Stimulated activated naive CD4-positive, alpha-beta T cell treated with Interleukin-2 at 50 U/mL for 16 hours (primary cell): Measurements from ENCODE around the gene REEP1.
"Not testable (repeated sequence)": the region's sequence is repeated elsewhere in the genome, so short reads cannot be mapped to it uniquely, and the experiment has no call there.

Experiments
- DNase-seq: peaks from one replicate; lab custom pipeline; 2025; lab: John Stamatoyannopoulos, UW

The REEP1 gene

GRCh38 chr2:86243950-86244733, 93.3 kb downstream of the REEP1 start:
- DNase-seq = no peak

GRCh38 chr2:86243272-86243671, 94.2 kb downstream of the REEP1 start:
- no peak for DNase-seq

DNA sequence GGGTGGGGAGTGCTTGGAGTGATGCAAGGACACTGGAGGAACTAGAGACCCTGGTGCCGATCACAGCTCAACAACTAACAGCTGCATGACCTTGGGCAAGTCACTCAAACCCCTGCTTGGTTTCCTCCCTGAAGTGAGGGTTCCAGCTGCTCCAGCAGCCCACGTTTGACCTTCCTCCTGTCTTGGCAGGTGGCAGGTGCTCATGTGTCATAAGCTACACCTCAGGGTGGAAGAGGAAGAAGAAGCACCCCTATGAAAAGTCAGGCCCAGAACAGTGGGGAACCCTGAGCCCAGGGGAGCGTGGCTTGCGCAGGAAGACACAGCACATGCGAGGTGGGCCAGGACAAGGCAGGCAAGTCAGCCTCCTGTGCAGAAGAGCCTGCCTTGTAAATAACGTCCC, 95.8 kb downstream of the REEP1 start:
- no peak for DNase-seq

DNA sequence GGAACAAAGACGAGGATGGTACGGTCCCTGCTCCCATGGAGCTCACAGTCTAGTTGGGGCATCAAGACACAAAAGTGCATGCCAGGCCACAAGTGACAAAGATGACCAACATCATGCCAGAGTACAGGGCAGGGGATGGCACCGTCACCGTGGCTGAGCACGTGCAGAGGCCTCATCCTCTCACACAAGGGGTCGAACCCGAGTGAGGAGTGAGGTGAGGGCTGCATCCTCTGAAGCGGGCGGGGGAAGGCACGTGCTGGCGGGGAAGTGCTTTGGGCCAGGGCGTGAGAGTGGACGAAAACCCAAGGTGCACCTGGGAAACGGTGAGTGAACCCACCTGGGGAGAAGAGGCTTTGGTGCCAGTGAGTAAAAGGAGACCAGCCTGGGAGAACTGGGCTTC, 97.2 kb downstream of the REEP1 start:
- DNase-seq = no peak

DNA sequence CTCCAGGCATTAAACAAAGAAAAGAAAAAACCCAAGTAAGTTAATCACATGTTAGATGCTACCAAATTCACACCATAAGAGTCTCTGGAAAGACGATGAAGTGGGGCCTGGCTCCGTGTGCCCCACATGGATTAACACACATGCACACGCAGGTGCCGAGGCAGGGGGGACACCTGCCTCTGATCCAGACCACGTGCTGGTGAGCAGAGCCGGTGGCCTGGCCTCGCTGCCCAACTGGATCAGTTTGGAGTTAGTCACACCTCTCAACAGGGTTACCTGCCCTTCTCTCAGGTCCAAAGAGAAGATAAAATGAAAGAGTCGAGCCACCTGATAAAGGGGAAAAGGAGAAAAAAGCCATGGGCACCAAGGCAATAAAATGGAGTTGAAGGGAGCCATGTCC, 97.7 kb downstream of the REEP1 start:
- no peak for DNase-seq

DNA sequence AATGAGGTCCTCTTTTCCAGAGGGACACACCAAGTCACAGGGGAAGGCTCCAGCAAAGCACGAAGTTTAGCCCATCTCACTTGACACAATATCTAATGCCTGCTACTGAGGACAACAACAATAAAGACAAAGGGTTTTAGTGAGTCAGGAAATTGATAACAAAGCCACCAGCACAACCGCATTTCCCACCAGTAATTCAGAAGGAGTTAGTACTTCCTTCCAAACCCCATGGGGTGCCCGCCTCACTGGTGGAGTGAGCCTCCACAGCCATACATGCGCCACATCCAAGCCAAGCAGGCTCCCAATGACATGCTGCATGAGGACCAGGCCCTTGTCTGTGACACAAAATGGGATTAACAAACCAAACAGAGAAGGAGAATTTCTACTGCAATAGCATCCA, 98.1 kb downstream of the REEP1 start:
- no peak for DNase-seq

DNA sequence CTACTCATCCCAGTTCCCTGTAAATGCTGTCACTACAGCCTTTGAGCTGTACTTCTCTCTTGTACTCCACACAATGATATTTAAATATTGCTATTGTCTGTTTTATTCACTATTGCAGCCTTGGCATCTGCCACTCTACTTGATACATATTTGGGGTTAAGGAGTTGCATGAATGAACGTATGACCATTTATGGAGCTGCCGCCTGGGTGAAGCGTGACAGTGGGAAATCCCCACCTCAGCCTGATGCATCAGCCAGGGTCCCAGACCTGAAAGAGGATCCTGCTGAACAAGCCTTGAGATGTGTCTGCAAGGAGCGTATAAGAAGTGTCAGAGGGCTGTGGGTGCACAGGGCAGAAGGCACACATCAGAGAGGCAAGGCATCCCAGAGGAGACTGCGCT, 99.1 kb downstream of the REEP1 start:
- DNase-seq = peak; percentile 18

DNA sequence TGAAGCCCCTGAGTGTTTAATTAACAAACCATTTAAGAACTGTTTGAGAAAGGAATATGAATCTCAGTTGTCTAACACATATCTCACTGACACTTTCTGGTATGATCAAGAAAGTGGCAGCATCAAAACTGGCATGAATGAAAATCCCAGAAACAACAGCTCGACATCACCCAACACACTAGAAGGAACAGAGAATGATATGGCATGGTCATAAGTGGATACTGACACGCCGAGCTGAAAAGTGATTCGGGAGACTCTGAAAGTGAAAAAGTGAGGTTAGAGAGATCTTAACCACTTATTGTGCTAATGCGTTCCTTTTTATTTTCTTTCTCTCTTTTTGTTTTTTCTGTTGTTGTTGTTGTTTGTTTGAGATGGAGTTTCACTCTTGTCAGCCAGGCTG, 100.3 kb downstream of the REEP1 start:
- DNase-seq = no peak

DNA sequence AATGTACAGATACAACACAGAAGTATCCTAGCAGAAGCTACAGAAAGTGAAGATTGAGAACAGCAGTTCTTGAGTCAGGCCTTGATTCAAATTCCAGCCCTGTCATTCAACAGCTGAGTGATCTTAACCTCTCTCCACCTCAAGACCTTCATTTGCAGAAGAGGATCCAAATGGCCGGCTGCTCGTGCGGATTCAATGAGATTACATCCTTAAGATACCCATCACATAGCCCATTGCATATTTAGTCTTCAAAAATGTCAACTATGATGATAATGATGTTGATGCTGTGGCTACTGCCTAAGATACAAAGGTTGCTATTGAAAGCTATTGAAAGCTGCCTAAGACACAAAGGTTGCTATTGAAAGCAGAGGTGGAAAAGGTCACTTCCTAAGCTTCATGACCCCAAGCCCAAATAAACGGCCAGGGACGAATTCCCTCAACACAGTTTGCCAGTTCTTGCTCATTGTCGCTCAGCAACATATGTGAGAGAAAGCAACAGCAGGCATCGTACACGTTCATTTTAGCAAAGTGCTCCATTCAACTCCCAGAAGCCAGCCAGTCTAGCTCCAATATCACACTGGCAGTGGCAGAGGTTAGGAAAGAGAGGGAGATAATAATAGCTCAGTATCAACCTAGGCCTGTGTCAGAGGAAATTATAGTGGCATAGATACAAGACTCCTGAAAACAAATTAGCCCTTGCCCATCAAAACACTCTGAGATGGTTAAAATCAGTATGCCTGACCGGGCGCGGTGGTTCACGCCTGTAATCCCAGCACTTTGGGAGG, 102.0 kb downstream of the REEP1 start:
- no peak for DNase-seq

DNA sequence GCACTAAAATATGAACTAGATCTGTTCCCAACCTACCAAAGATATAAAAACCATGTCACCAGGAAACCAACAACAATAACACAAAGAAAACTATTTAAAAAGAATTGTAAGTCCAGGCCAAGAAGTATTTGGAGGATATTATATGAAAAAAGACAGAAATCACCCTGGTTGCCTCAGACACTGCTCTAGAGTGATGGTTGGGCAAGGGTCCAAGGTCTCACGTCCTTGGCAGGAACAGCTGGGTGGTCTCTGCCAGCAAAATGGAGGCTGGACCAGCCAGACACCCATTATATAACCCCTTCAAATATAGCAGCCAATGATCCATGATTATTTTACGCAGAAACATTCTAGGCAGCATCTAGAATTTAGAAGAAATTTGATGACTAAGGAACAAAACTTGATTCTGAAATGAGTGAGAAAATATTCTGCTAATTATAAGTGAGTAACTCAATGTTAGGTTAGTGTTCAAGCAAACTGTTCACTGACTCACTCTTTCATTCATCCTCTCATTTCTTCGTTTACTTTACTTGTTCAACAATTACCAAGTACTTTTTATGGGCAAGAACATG, 102.8 kb downstream of the REEP1 start:
- no peak for DNase-seq

DNA sequence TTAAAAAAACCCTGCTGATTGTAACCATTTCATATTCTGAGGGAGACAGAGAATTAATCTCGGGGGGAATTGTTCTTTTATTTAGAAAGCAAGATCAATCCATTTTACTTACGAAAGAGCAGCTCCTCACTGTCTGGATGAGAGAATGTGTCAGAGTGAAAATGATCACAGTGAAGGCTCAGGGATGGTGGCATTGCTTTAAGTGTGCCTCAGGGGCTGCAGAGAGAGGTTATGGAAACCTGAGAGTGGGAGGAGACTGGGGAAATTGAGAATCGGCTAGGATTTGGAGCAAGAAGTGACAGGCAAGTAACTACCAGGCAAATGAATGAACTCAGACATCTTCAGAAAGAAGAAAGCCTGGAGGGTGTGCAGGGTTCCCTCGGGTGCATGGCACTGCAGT, 104.0 kb downstream of the REEP1 start:
- DNase-seq = no peak

DNA sequence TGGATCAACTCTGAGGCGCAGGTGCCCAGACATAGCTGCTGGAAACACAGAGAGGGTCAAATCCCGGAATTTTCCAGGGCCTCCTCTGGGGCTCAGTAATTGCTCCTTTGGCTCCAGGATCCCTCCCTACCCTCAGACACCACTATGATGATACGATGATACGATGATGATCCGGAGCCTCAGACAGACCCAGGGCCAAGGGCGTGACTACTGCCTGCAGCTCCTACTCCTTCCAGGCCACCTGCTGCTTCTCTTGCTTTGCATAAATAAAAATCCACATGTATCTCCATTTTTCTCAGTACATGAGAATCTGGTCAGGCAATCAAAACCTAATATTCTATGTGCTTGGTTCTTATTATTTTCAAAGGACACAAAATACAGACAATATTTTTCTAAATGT, 104.5 kb downstream of the REEP1 start:
- no peak for DNase-seq

DNA sequence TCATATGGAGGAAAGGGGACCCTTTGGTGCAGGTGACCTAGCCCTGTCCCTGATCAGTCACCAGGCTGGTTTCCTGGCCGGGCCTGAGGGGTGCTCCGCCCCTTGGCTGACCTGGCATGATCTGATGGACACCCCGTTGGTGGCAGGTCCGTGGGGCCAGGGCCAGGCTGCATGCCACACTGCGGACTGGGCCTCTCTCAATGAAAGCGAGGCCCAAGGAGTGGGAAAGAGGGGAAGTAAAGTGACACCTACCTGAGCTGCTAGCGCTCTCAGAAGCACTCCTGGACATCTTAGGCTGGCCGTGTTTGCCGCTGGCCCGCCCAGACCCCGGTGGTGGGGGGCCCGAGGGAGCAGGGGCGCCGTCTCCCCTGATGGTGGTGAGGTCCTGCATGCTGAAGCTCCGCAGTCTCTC, 105.0 kb downstream of the REEP1 start:
- no peak for DNase-seq

DNA sequence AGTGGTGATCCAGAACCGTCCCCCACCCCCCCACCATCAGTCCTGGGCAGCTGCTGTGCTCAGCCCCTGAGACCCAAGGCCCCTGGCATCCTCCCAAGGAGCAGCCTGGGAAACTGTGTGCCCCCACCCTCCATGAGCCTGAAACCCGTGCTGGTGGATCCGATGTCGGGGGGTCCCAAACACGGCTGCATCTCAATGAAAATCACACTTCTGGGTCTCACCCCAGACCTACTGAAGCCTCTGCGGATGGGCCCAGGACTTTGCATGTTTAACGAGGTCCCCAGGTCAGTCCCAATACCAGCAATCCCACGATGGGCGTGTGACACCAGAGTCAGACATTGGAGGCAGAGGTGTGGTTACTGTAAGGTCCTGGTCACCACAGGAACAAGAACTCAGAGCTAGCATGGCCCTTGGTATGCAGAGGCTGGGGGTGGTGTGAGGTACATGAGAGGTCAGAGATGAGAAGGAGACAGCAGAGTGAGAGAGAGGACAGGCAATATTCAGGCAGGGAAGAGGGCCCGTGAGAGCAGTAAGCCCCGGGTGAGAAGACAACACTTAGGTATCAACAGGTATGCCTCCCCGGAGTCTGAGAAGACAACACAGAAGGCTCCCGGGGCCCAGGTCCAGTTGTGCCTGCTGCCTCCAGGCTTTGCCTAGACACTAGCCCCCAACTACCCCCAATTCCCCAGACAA, 105.6 kb downstream of the REEP1 start:
- DNase-seq = no peak

- no peak for DNase-seq
These were observed 106.5 kb downstream of the REEP1 start for GRCh38 chr2:86230961-86231360.

GRCh38 chr2:86229221-86229620, 108.2 kb downstream of the REEP1 start:
- no peak for DNase-seq

DNA sequence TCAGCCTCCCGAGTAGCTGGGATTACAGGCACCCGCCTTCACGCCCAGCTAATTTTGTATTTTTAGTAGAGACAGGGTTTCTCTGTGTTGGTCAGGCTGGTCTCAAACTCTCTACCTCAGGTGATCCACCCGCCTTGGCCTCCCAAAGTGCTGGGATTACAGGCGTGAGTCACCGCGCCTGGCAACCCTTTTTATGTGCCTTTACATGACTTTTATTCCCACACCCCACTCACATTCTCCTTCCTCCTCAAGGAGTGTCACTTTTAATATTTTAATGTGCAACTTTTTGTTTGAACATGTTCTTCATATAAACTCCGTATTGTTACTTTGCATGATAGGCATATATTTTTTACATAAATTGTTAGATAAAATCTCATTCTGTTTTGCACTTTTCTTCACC, 108.9 kb downstream of the REEP1 start:
- DNase-seq = not testable (repeated sequence)

DNA sequence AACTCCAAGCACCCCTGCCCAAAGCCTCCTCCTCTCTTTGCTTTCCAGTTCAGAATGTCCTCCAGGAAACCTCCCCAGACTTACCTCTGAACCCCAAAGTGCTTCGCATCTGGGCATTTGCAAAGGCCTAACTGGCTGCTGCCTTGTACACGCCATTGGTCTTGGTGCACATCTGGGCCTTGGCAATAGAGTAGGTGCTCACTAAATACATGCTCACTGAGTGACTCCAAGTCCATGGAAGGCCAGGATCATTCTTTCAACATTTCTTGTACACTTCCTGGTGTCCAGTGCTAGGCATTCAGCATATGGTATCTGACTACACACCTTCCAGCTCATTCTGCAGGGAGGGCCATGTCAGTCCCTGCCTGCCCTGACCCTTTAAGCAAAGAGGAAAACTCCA, 109.7 kb downstream of the REEP1 start:
- no peak for DNase-seq

DNA sequence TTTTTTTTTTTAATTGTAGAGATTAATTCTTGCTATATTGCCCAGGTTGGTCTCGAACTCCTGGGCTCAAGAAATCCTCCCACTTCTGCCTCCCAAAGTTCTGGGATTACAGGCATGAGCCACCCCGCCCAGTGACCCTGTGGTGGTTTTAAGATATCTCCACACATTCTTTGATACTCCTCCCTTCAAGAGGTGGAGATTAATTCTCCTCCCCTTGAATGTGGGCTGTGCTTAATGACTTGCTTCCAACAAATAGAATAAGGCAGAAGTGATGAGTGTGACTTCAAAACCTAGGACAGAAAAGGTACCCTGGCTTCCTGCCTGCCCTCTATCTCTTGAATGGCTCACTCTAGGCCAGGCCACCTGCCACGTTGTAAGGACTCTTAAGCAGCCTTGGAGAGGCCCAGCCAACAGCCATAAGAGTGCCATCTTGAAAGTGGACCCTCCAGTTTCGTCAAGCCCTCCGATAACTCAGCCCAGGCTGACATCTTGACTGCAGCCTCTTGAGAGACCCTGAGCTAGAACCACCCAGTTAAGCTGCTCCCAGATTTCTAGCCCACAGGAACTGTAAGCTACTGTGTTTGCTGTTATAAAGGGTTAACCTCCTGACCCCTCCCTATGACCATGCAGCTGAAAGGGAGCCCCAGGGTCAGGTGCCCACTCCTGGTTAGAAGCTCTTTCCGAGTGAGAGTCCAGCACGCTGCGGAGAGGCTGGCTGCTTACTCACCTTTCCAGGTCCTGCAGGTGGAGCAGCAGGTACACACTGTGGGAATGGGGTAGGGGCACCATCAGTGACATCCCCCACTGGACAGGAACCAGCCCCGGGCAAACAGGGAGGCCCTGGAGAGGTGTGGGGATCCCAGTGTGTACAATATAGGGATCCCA, 110.5 kb downstream of the REEP1 start:
- no peak for DNase-seq

DNA sequence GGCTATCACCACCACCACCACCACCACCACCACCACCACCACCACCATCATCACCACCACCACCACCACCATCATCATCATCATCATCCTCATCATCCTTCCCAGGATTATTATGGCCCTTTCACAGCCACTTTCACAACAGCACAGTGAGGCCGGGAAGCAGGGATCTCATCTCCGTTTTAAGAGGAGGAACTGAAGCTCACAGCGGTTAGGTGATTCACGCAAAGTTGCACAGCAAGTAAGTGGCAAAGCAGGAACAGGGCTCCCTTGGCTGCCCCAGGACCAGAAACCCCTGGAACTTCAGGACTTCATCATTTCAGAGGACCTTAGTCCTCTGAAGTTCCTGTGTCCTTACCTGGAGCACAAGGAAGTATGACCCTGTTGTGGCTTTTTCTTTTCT, 111.4 kb downstream of the REEP1 start:
- DNase-seq = no peak

DNA sequence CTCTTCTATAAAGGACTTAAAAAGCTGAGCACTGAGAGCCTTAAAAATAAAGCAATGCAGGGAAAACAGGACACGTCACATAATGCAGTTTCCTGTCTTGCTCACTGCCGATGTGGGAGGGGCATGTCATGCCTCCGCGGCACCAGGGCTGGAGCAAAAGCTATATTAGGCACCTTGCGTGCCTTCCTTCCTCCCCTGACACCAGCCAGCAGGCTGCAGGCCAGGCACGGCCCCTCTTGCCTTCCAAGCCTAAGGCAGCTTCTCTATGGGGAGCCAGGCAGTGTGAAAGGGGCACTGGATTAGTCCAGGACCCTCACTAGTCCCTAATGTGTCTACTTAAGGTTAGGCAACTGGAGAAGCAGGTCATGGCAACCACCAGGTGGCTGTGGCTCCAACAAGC, 111.8 kb downstream of the REEP1 start:
- peak; percentile 29 for DNase-seq
